H1 (cell line): ENCODE results near the gene EPHA6. TPM values are rescaled to one million over a fixed set of nuclear protein-coding genes. Genes with fewer than 3 reads are reported as not detected.

Source experiments
- KDM4A ChIP-seq: IDR thresholded peaks from one replicate; pipeline ENCODE4 v1.7.1; 2012; ENCODE audit warnings: low read depth, mild to moderate bottlenecking, moderate library complexity, low read length, inconsistent platforms; ENCODE audit not compliant: severe bottlenecking
- polyA plus RNA-seq, 7 experiments: library from polyadenylated mRNA; depleted of rRNA in 3 of 7; stranded (reverse) in 5 of 7; unstranded in 2 of 7; fragments of >200 nt in 5 of 7; fragments of 200-250 nt in 2 of 7; gene quantifications; 1 replicate in 5 of 7; 2 replicates in 1 of 7; 4 replicates in 1 of 7; pipeline versions ENCODE4 v1.2.1 to v1.2.3, GENCODE V29; 2011 to 2013; ENCODE audit warnings: missing spikeins in 2 of 7, mixed read lengths in 2 of 7
- total RNA-seq: library from RNA; stranded (reverse); fragmentation: NEBNext Ultra II Directional; extraction: Animal tissue kit (Norgen Biotek cat#: 25700); gene quantifications from 2 replicates; pipeline ENCODE4 v1.2.1, GENCODE V29; 2021

EPHA6 gene
- total and polyA plus RNA-seq, 2 of the 8 experiments (the other 6 are each of a cell fraction or from before 2014, with no cell fraction given): 0.83 to 3.2 TPM

- TF ChIP-seq KDM4A: no peak
Measured at GRCh38 chr3:97070302-97070701, 255.9 kb downstream of the EPHA6 start (continued).
